Naive B cell (primary cell): ENCODE results near the gene MANBA. TPM values are rescaled to one million over a fixed set of nuclear protein-coding genes. Genes with fewer than 3 reads are reported as not detected.
A peak's percentile ranks its signal among the peaks of the same experiment; 100 is the strongest.

Experiments used
- ATAC-seq, 2 donors: fragments of 150-1000 bp; cut with Tn5 transposase; 2 replicates each; pipeline ENCODE4 v1.10.0; 2021; ENCODE audit warnings: low read depth in 2 of 2, mild to moderate bottlenecking in 2 of 2, moderate library complexity in 2 of 2
- DNase-seq: peaks from one replicate; pipeline ENCODE4 v3.0.0; 2022
- H3K27ac Mint-ChIP-seq, 6 donors: one replicate each; pipeline ENCODE4 v1.8.0; 2020 to 2022; ENCODE audit warnings: mild to moderate bottlenecking in 6 of 6, mixed read lengths in 6 of 6, moderate library complexity in 5 of 6, inconsistent platforms in 2 of 6
- H3K27me3 Mint-ChIP-seq, 3 donors: one replicate each; pipeline ENCODE4 v1.8.0; 2021 to 2022; ENCODE audit warnings: mixed read lengths in 3 of 3, mild to moderate bottlenecking in 1 of 3
- H3K36me3 Mint-ChIP-seq, 2 donors: one replicate each; pipeline ENCODE4 v1.8.0; 2020 to 2022; ENCODE audit warnings: mixed read lengths in 2 of 2, inconsistent platforms in 1 of 2, mild to moderate bottlenecking in 1 of 2
- H3K4me1 Mint-ChIP-seq, 3 donors: one replicate each; pipeline ENCODE4 v1.8.0; 2020 to 2022; ENCODE audit warnings: mixed read lengths in 3 of 3, inconsistent platforms in 1 of 3, mild to moderate bottlenecking in 1 of 3, moderate library complexity in 1 of 3
- H3K4me3 Mint-ChIP-seq, 8 donors: one replicate each; pipeline ENCODE4 v1.8.0; 2020 to 2022; ENCODE audit warnings: mild to moderate bottlenecking in 8 of 8, mixed read lengths in 8 of 8, moderate library complexity in 8 of 8, inconsistent platforms in 2 of 8
- H3K9me3 Mint-ChIP-seq, 7 donors: one replicate each; pipeline ENCODE4 v1.8.0; 2020 to 2022; ENCODE audit warnings: mixed read lengths in 7 of 7, mild to moderate bottlenecking in 5 of 7, inconsistent platforms in 2 of 7, moderate library complexity in 1 of 7
- polyA plus RNA-seq, 6 donors: library from polyadenylated mRNA; unstranded; fragments of 300-500 nt; fragmentation: Illumina TruSeq; gene quantifications; one replicate each; pipeline ENCODE4 v1.2.3, GENCODE V29; 2021; ENCODE audit warnings: low read depth in 6 of 6

The MANBA gene
- polyA plus RNA-seq, 6 donors from 2014 or later, result 53.2 to 65.9 (median 55.0) TPM

DNA sequence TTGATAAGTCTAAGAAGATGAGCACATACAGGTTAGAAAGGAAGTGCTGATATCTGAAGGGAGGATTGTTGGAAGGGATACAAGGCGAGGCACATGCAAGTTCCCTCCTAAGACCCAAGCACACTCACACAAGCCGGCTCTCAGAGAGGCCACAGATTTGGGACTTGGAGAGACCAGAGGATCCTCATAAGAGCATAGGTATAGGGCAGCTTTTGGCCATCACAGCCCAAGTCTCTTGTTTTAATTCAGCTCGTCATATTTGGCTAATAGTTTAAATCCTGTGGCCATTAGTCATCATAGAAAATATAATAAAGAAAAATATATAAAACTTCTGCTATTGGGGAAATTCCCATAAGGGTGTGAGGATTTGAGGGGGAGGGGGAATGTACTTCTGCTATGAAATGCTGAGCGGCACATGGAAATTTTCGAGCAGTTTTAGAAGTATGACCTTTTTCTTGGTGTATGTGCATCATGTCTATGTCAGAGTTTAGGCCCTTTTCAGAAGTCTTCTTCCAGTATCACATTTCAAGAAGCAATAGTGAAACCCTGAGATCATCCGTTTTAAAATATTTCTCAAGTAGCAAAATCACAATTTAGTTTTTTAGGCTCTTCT, 161.9 kb downstream of the MANBA start:
- H3K36me3 Mint-ChIP-seq, result peaks cover 47 to 50% of the 10 kb centered on the region in 2 donors
- H3K4me3 Mint-ChIP-seq, result no peak overlapping the region
- H3K4me1 Mint-ChIP-seq, result peaks cover 0 to 3% (median 0%) of the 10 kb centered on the region in 3 donors
- DNase-seq, result no peak
- no peaks in the 10 kb centered on the region for H3K27me3 Mint-ChIP-seq
- peak overlapping the region in 4 of 6 donors; percentile 16 to 90 (median 51) for H3K27ac Mint-ChIP-seq
- H3K9me3 Mint-ChIP-seq, result no peaks in the 10 kb centered on the region
- ATAC-seq, result no peak

- Mint-ChIP-seq H3K9me3 (no peaks in the 10 kb centered on the region), H3K36me3 (peaks cover 45 to 50% of the 10 kb centered on the region in 2 donors), H3K27ac (peak overlapping the region in 5 of 6 donors; percentile 16 to 90 (median 62)), H3K4me3 (no peak overlapping the region), H3K27me3 (no peaks in the 10 kb centered on the region), H3K4me1 (peaks cover 2 to 3% (median 2%) of the 10 kb centered on the region in 3 donors)
- ATAC-seq (no peak), DNase-seq (no peak)
Measured at GRCh38 chr4:102598086-102598761, 162.5 kb downstream of the MANBA start.

DNA sequence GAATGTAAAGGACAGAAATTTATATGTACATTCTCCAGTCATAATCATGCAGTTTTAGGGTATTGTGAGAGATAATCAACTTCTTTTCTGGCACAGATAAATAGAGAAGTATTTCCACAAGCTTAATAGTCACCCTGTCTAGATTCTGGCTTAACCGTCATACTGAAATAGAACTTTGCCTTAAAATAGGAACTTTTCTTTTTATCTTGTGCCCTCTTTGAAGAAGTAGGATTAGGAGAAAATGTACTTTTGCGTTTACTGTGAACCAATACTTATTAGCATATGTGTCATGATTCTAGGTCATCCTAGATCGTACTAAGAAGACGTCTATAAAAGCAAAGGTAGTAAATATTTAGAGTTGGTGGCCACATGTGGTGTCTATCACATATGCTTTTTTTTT, 164.2 kb downstream of the MANBA start:
- Mint-ChIP-seq H3K9me3 (no peaks in the 10 kb centered on the region), H3K27me3 (no peaks in the 10 kb centered on the region), H3K4me3 (no peak overlapping the region), H3K27ac (peak overlapping the region in 1 of 6 donors; percentile 39), H3K36me3 (peaks cover 49% of the 10 kb centered on the region in 2 donors), H3K4me1 (peaks cover 7 to 11% (median 10%) of the 10 kb centered on the region in 3 donors)
- DNase-seq (no peak), ATAC-seq (no peak)

GRCh38 chr4:102594000-102594399, 166.8 kb downstream of the MANBA start:
- H3K9me3 Mint-ChIP-seq, result peaks cover 0 to 3% (median 0%) of the 10 kb centered on the region in 7 donors
- H3K27me3 Mint-ChIP-seq, result no peaks in the 10 kb centered on the region
- DNase-seq (no peak), ATAC-seq (no peak)
- H3K27ac Mint-ChIP-seq, result no peak overlapping the region
- H3K4me1 Mint-ChIP-seq, result peaks cover 7 to 18% (median 11%) of the 10 kb centered on the region in 3 donors
- H3K4me3 Mint-ChIP-seq, result no peak overlapping the region
- peaks cover 57 to 64% of the 10 kb centered on the region in 2 donors for H3K36me3 Mint-ChIP-seq

GRCh38 chr4:102593147-102593546, 167.6 kb downstream of the MANBA start:
- ATAC-seq (no peak), DNase-seq (no peak)
- Mint-ChIP-seq H3K27ac (peak overlapping the region in 2 of 6 donors; percentile 39 to 77), H3K27me3 (no peaks in the 10 kb centered on the region), H3K4me3 (no peak overlapping the region), H3K4me1 (peaks cover 8 to 18% (median 11%) of the 10 kb centered on the region in 3 donors), H3K36me3 (peaks cover 58 to 59% of the 10 kb centered on the region in 2 donors), H3K9me3 (peaks cover 0 to 3% (median 0%) of the 10 kb centered on the region in 7 donors)

DNA sequence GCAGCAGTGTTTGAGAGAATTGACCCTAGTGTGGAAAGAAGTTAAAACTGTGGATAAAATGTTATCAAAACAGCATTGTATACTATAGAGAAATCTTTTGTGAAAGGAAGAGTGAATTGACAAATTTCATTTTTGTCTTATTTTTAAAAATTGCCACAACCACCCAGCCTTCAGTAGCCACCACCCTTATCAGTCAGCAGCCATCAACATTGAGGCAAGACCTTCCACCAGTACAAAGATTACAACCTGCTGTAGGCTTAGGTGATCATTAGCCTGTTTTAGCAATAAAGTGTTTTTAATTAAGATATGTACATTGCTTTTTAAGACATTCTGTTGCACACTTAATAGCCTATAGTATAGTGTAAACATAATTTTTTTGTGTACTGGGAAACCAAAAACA, 168.5 kb downstream of the MANBA start:
- Mint-ChIP-seq H3K4me3 (no peak overlapping the region), H3K27me3 (no peaks in the 10 kb centered on the region), H3K9me3 (peaks cover 0 to 3% (median 0%) of the 10 kb centered on the region in 7 donors), H3K36me3 (peaks cover 57% of the 10 kb centered on the region in 2 donors), H3K4me1 (peaks cover 9 to 18% (median 11%) of the 10 kb centered on the region in 3 donors), H3K27ac (peak overlapping the region in 1 of 6 donors; percentile 39)
- no peak for DNase-seq
- no peak for ATAC-seq

DNA sequence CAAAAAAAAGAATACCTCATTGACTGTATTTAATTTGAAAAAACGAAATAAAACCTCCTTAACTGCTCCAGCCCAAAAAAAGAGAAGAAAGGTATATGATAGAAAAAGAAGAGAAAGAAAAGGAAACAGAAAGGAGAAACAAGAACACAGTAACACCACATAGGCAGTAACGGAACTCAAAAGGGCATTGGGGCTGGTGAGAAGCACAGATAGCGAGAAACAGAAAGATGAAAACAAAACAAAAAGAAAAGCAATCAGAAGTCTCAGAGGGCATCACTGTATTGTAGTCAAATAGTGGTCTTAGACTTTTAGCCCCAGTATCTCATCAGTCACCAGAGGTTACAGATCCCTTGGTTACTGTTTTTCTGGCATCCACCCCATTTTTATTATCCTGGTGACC, 171.0 kb downstream of the MANBA start:
- Mint-ChIP-seq H3K36me3 (peaks cover 49 to 50% of the 10 kb centered on the region in 2 donors), H3K4me3 (no peak overlapping the region), H3K27ac (peak overlapping the region in 4 of 6 donors; percentile 11 to 85 (median 50)), H3K27me3 (no peaks in the 10 kb centered on the region), H3K9me3 (peaks cover 0 to 3% (median 0%) of the 10 kb centered on the region in 7 donors), H3K4me1 (peaks cover 9 to 31% (median 11%) of the 10 kb centered on the region in 3 donors)
- DNase-seq (no peak), ATAC-seq (no peak)

GRCh38 chr4:102586644-102587021, 174.1 kb downstream of the MANBA start:
- Mint-ChIP-seq H3K27ac (peak overlapping the region in 2 of 6 donors; percentile 40 to 77), H3K4me3 (no peak overlapping the region), H3K4me1 (peaks cover 1 to 21% (median 5%) of the 10 kb centered on the region in 3 donors), H3K27me3 (no peaks in the 10 kb centered on the region), H3K9me3 (peaks cover 0 to 3% (median 0%) of the 10 kb centered on the region in 7 donors), H3K36me3 (peaks cover 55 to 56% of the 10 kb centered on the region in 2 donors)
- ATAC-seq (no peak), DNase-seq (no peak)

DNA sequence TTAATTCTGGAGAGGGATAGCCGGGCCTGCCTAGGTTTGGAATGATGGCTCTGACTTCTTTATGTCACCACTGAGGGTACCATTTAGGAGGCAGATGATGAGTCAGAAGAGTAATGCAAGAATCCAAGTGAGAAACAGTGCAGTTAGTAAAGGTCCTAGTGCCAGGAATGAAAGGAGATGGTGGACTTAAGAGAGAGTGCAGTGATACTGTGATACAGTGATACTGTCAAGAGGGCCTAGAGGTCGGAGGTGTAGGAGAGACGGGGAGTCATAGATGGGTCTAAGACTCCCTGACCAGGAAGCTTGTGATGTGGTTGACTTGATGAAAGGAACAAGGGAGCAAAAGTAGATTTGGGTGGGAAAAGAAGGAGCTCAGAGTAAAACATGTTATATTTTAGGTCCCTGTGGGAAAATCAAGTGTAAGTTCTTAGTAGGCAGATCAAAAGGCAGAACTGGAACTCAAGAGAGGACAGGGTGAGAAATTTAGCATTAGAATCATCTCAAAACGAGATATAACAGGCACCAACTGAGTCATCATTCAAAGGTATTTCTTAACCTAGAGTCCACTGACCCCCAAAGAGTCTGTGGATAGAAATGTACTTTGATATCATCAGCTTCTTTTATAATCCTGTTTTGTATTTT, 174.6 kb downstream of the MANBA start:
- H3K36me3 Mint-ChIP-seq, result peaks cover 50 to 56% of the 10 kb centered on the region in 2 donors
- H3K4me3 Mint-ChIP-seq, result peak overlapping the region in 1 of 8 donors; percentile 26
- peaks cover 0 to 3% (median 0%) of the 10 kb centered on the region in 7 donors for H3K9me3 Mint-ChIP-seq
- DNase-seq (no peak), ATAC-seq (no peak)
- peak overlapping the region in 5 of 6 donors; percentile 1 to 92 (median 37) for H3K27ac Mint-ChIP-seq
- peaks cover 0 to 21% (median 5%) of the 10 kb centered on the region in 3 donors for H3K4me1 Mint-ChIP-seq
- H3K27me3 Mint-ChIP-seq, result no peaks in the 10 kb centered on the region

DNA sequence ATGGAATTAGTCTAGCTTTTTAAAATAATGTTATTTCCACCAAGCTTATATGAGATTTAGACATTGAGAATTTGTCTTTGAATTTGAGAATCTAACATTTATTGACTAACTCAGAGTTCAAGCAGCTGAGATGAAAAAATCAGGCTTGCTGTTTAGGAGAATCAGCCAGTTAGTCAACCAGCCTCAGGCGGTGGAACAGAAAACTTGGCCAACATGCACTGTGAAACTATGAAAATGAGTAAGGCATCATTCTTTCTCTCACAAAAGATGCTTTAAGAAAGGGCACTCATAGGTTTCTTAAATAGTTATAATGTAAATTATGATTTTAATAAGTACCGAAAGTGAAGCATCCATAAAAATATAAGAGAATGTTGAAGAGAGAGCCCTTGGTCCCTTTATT, 175.4 kb downstream of the MANBA start:
- ATAC-seq (no peak), DNase-seq (no peak)
- H3K4me3 Mint-ChIP-seq, result no peak overlapping the region
- no peaks in the 10 kb centered on the region for H3K27me3 Mint-ChIP-seq
- H3K9me3 Mint-ChIP-seq, result peaks cover 0 to 3% (median 0%) of the 10 kb centered on the region in 7 donors
- peak overlapping the region in 1 of 6 donors; percentile 37 for H3K27ac Mint-ChIP-seq
- peaks cover 43 to 51% of the 10 kb centered on the region in 2 donors for H3K36me3 Mint-ChIP-seq
- H3K4me1 Mint-ChIP-seq, result peaks cover 0 to 21% (median 5%) of the 10 kb centered on the region in 3 donors

DNA sequence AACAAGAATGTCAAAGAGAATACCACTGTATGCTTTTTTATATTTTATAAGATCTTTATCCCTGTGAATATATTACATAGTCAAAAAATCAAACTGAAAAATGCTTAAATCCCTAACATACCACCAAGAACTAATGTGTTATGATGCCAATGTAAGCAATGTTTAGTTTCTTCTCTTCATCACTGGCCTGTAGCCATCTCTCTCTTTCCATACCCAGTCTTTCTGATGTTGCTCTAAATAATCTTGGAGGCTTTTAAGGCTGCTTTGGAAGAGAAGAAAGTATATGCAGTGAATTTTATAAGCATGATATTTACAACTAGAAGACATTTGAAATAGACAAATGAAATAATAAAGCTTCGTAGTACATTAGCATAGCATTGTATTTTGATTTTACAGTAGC, 176.7 kb downstream of the MANBA start:
- H3K4me3 Mint-ChIP-seq, result no peak overlapping the region
- DNase-seq (no peak), ATAC-seq (no peak)
- H3K27ac Mint-ChIP-seq, result peak overlapping the region in 1 of 6 donors; percentile 12
- peaks cover 31 to 50% of the 10 kb centered on the region in 2 donors for H3K36me3 Mint-ChIP-seq
- no peaks in the 10 kb centered on the region for H3K27me3 Mint-ChIP-seq
- H3K9me3 Mint-ChIP-seq, result no peaks in the 10 kb centered on the region
- H3K4me1 Mint-ChIP-seq, result peaks cover 0 to 12% (median 5%) of the 10 kb centered on the region in 3 donors
